ENCODE data around the gene ANKRD1. TPM values are rescaled to one million over a fixed set of nuclear protein-coding genes. Genes with fewer than 3 reads are reported as not detected.

ANKRD1 gene
- total RNA-seq, 4 donors from 2014 or later = 0.83 TPM; not detected in 3

GRCh38 chr10:90930070-90930837 lies 9.4 kb upstream of the ANKRD1 start:
- intact Hi-C loops (cut with DNase I) = no loop called here
- no peak overlapping the region for H3K4me3 ChIP-seq
- TF ChIP-seq POLR2AphosphoS5 (IDR thresholded peaks at IDR 0.05) = no peak
- TF ChIP-seq EP300 (IDR thresholded peaks at IDR 0.05) = no peak
- no peak for TF ChIP-seq POLR2A (IDR thresholded peaks at IDR 0.05; ENCODE audit: low read depth)
- no peak for TF ChIP-seq CTCF (IDR thresholded peaks at IDR 0.05)
- no peaks in the 10 kb centered on the region for H3K36me3 ChIP-seq
- no peaks in the 10 kb centered on the region for H3K9me3 ChIP-seq
- no peaks in the 10 kb centered on the region for H3K27me3 ChIP-seq
- WGBS = 50% methylated on average over 5 of the region's 5 CpGs
- peaks cover 14 to 25% (median 20%) of the 10 kb centered on the region in 4 donors for H3K4me1 ChIP-seq
- H3K27ac ChIP-seq (replicated peaks in 1 of 4) = peak overlapping the region; percentile 34 to 41 (median 36)
- no peak for DNase-seq (ENCODE audit: extremely low spot score)

- Histone ChIP-seq H3K4me1 (peaks cover 14 to 25% (median 19%) of the 10 kb centered on the region in 4 donors), H3K27me3 (peaks cover 0 to 6% (median 0%) of the 10 kb centered on the region in 4 donors), H3K27ac (replicated peaks in 1 of 4) (no peak overlapping the region), H3K9me3 (no peaks in the 10 kb centered on the region), H3K36me3 (no peaks in the 10 kb centered on the region), H3K4me3 (no peak overlapping the region)
- 68% methylated on average over 5 of the region's 5 CpGs for WGBS
- intact Hi-C loops (cut with DNase I) = no loop called here
- DNase-seq (ENCODE audit: extremely low spot score) = no peak
- TF ChIP-seq EP300 (IDR thresholded peaks at IDR 0.05) (no peak), CTCF (IDR thresholded peaks at IDR 0.05) (no peak), POLR2AphosphoS5 (IDR thresholded peaks at IDR 0.05) (no peak), POLR2A (IDR thresholded peaks at IDR 0.05; ENCODE audit: low read depth) (no peak)
Measured at GRCh38 chr10:90929179-90929578, 8.3 kb upstream of the ANKRD1 start.

GRCh38 chr10:90927293-90927692 lies 6.4 kb upstream of the ANKRD1 start:
- no peak overlapping the region for H3K27ac ChIP-seq (replicated peaks in 1 of 4)
- intact Hi-C loops (cut with DNase I) = no loop called here

GRCh38 chr10:90925079-90926029 lies 4.5 kb upstream of the ANKRD1 start:
- 94% methylated on average over 5 of the region's 5 CpGs for WGBS
- H3K27ac ChIP-seq (replicated peaks in 1 of 4) = no peak overlapping the region
- H3K27me3 ChIP-seq = peaks cover 0 to 29% (median 0%) of the 10 kb centered on the region in 4 donors
- no peak for DNase-seq (ENCODE audit: extremely low spot score)
- intact Hi-C loops (cut with DNase I) = no loop called here
- no peak for TF ChIP-seq EP300 (IDR thresholded peaks at IDR 0.05)
- TF ChIP-seq CTCF (IDR thresholded peaks at IDR 0.05) = no peak
- no peak for TF ChIP-seq POLR2AphosphoS5 (IDR thresholded peaks at IDR 0.05)
- TF ChIP-seq POLR2A (IDR thresholded peaks at IDR 0.05; ENCODE audit: low read depth) = no peak
- peaks cover 0 to under 1% (median 0%) of the 10 kb centered on the region in 4 donors for H3K36me3 ChIP-seq
- no peak overlapping the region for H3K4me3 ChIP-seq
- H3K4me1 ChIP-seq = peaks cover 5 to 14% (median 12%) of the 10 kb centered on the region in 4 donors
- no peaks in the 10 kb centered on the region for H3K9me3 ChIP-seq

More at GRCh38 chr10:90927293-90927692, 6.4 kb upstream of the ANKRD1 start:
- H3K4me3 ChIP-seq = no peak overlapping the region
- no peak for TF ChIP-seq CTCF (IDR thresholded peaks at IDR 0.05)
- no peak for TF ChIP-seq EP300 (IDR thresholded peaks at IDR 0.05)
- no peak for TF ChIP-seq POLR2A (IDR thresholded peaks at IDR 0.05; ENCODE audit: low read depth)
- no peak for TF ChIP-seq POLR2AphosphoS5 (IDR thresholded peaks at IDR 0.05)
- H3K9me3 ChIP-seq = no peaks in the 10 kb centered on the region
- H3K4me1 ChIP-seq = peaks cover 14 to 25% (median 19%) of the 10 kb centered on the region in 4 donors
- WGBS = 85% methylated on average over 2 of the region's 2 CpGs
- H3K27me3 ChIP-seq = peaks cover 0 to 14% (median 0%) of the 10 kb centered on the region in 4 donors
- no peaks in the 10 kb centered on the region for H3K36me3 ChIP-seq
- DNase-seq (ENCODE audit: extremely low spot score) = no peak
